Measurements from ENCODE around the gene ZNF750. TPM values are rescaled to one million over a fixed set of nuclear protein-coding genes. Genes with fewer than 3 reads are reported as not detected.

ZNF750 gene
- total and polyA plus RNA-seq, 10 of the 15 experiments (the other 5 are each of a cell fraction or from before 2014, with no cell fraction given), result 0.06 TPM; not detected in 9

DNA sequence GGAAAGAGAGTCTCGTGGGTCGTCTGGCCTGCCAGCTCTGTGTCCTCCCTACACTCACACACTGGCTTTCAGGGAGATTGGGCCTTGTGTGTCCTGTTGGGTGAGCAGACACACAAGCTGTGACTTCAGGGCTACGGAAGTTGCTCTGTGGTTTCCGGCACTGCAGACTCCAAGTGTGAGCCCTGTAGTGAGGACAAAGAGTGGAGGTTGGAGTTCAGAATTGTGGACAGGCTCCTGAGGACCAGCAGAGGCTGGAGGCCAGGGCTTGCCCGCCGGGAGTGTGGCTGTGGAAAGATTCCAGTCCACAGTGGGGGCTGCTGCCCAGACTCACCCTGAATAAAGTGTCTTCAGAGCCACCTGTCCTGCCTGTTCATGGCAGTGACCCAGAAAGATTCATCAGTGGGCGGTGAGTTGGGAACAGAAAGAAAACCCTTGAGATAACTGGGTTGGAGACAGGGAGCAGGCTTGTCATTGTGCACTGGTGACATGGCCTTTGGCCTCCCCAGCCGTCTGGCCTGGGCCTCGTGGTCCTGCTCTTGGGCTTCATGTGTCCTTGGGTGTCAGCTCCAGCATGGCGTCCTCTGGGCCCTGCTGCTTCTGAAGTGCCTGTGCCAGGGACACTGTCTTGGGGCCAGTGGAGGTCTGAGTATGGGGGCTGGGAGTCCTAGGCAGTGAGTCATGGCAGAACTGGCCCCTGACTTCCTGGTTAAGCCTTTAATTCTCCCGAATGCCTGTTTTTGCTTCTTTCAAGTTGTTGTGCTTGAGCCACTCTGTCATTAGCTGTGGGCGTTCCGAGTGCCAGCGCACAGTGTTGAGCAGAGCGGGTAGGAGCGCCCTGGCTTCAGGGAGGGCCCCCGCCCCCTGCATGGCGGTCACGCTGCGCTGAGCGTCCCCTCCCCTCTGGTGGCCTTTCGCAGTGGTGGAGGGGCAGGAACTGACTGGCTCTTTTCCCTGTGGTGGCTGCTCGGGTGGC, 19.9 kb upstream of the ZNF750 start (continued):
- TF ChIP-seq, protein P1, sequence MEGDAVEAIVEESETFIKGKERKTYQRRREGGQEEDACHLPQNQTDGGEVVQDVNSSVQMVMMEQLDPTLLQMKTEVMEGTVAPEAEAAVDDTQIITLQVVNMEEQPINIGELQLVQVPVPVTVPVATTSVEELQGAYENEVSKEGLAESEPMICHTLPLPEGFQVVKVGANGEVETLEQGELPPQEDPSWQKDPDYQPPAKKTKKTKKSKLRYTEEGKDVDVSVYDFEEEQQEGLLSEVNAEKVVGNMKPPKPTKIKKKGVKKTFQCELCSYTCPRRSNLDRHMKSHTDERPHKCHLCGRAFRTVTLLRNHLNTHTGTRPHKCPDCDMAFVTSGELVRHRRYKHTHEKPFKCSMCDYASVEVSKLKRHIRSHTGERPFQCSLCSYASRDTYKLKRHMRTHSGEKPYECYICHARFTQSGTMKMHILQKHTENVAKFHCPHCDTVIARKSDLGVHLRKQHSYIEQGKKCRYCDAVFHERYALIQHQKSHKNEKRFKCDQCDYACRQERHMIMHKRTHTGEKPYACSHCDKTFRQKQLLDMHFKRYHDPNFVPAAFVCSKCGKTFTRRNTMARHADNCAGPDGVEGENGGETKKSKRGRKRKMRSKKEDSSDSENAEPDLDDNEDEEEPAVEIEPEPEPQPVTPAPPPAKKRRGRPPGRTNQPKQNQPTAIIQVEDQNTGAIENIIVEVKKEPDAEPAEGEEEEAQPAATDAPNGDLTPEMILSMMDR (IDR thresholded peaks at IDR 0.05 in 2 of 3, conservative IDR thresholded peaks at IDR 0.05 in 1 of 3; ENCODE audit: control insufficient read depth in 2 of 3, extremely low read depth in 1 of 3, insufficient read depth in 1 of 3, low read depth in 3 of 3, low read length in 3 of 3), result 0 out of 6 replicates have a peak, but pooled peaks of 1 of the 3 experiments have one; percentile 10
- TF ChIP-seq NRF1 (conservative IDR thresholded peaks at IDR 0.05; ENCODE audit: low read depth, low read length) (no peak), RELA (IDR thresholded peaks at IDR 0.05; ENCODE audit: borderline replicate concordance, partially characterized antibody) (no peak), MYB (IDR thresholded peaks at IDR 0.05; ENCODE audit: borderline replicate concordance, low read depth, low read length) (peak; percentile 21; the same call in 1 of the 2 replicates), HCFC1 (IDR thresholded peaks at IDR 0.05; ENCODE audit: low read length) (no peak), SMARCA5 (IDR thresholded peaks at IDR 0.05) (peak; percentile 56; the same call in 1 of the 2 replicates), ZZZ3 (IDR thresholded peaks at IDR 0.05; ENCODE audit: control insufficient read depth, insufficient read length, low read depth) (no peak), JUND (IDR thresholded peaks at IDR 0.05; ENCODE audit: low read depth, low read length) (no peak), FOS (IDR thresholded peaks at IDR 0.05; ENCODE audit: borderline replicate concordance, extremely low read depth, insufficient read length) (no peak), RAD21 (IDR thresholded peaks at IDR 0.05; ENCODE audit: insufficient read depth, low read depth, low read length) (no peak), KAT2A (conservative IDR thresholded peaks at IDR 0.05; ENCODE audit: control insufficient read depth, low read depth, low read length) (no peak), NR2C2 (IDR thresholded peaks at IDR 0.05; ENCODE audit: borderline replicate concordance, control insufficient read depth, insufficient read length, low read depth) (no peak), WRNIP1 (IDR thresholded peaks at IDR 0.05; ENCODE audit: borderline replicate concordance, low read depth, low read length) (no peak), MTA3 (IDR thresholded peaks at IDR 0.05; ENCODE audit: borderline replicate concordance, low read length) (no peak), ZNF384 (IDR thresholded peaks at IDR 0.05; ENCODE audit: borderline replicate concordance, low read depth, low read length) (no peak), POLR2A (IDR thresholded peaks at IDR 0.05; ENCODE audit: low read depth, low read length) (peak; percentile 67), PML (IDR thresholded peaks at IDR 0.05; ENCODE audit: low read length) (no peak), BACH1 (IDR thresholded peaks at IDR 0.05; ENCODE audit: borderline replicate concordance) (peak; percentile 20; the same call in 1 of the 2 replicates), IKZF2 (IDR thresholded peaks at IDR 0.05) (peak; percentile 34 to 58; a peak in 2 of 4 replicates), TCF3 (IDR thresholded peaks at IDR 0.05; ENCODE audit: borderline replicate concordance, insufficient read depth, low read depth, low read length) (no peak), SUPT20H (IDR thresholded peaks at IDR 0.05; ENCODE audit: borderline replicate concordance, control insufficient read depth, low read depth, low read length) (no peak), ZNF24 (IDR thresholded peaks at IDR 0.05) (no peak), KLF5 (IDR thresholded peaks at IDR 0.05; ENCODE audit: partially characterized antibody) (peak; percentile 25), ATF7 (IDR thresholded peaks at IDR 0.05; ENCODE audit: low read depth) (peak; percentile 40; the same call in 1 of the 2 replicates), SREBF2 (IDR thresholded peaks at IDR 0.05; ENCODE audit: low read length) (no peak)
- TF ChIP-seq, protein P2, sequence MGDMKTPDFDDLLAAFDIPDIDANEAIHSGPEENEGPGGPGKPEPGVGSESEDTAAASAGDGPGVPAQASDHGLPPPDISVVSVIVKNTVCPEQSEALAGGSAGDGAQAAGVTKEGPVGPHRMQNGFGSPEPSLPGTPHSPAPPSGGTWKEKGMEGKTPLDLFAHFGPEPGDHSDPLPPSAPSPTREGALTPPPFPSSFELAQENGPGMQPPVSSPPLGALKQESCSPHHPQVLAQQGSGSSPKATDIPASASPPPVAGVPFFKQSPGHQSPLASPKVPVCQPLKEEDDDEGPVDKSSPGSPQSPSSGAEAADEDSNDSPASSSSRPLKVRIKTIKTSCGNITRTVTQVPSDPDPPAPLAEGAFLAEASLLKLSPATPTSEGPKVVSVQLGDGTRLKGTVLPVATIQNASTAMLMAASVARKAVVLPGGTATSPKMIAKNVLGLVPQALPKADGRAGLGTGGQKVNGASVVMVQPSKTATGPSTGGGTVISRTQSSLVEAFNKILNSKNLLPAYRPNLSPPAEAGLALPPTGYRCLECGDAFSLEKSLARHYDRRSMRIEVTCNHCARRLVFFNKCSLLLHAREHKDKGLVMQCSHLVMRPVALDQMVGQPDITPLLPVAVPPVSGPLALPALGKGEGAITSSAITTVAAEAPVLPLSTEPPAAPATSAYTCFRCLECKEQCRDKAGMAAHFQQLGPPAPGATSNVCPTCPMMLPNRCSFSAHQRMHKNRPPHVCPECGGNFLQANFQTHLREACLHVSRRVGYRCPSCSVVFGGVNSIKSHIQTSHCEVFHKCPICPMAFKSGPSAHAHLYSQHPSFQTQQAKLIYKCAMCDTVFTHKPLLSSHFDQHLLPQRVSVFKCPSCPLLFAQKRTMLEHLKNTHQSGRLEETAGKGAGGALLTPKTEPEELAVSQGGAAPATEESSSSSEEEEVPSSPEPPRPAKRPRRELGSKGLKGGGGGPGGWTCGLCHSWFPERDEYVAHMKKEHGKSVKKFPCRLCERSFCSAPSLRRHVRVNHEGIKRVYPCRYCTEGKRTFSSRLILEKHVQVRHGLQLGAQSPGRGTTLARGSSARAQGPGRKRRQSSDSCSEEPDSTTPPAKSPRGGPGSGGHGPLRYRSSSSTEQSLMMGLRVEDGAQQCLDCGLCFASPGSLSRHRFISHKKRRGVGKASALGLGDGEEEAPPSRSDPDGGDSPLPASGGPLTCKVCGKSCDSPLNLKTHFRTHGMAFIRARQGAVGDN (IDR thresholded peaks at IDR 0.05), result peak; percentile 87
